H1 (cell line): ENCODE measurements around the gene MTX1. TPM values are rescaled to one million over a fixed set of nuclear protein-coding genes. Genes with fewer than 3 reads are reported as not detected.

ENCODE experiments used
- EP300 ChIP-seq, 2 experiments: IDR thresholded peaks; 1 replicate in 1 of 2; 2 replicates in 1 of 2; pipeline ENCODE4 v1.6.1; 2011 to 2012; ENCODE audit warnings: low read depth in 2 of 2, low read length in 2 of 2, mild to moderate bottlenecking in 2 of 2, borderline replicate concordance in 1 of 2, inconsistent platforms in 1 of 2, moderate library complexity in 1 of 2
- ZNF274 ChIP-seq: IDR thresholded peaks from 2 replicates; pipeline ENCODE4 v1.7.0; 2012; ENCODE audit warnings: low read length, borderline replicate concordance; ENCODE audit errors: extremely low read depth
- polyA plus RNA-seq, 7 experiments: library from polyadenylated mRNA; depleted of rRNA in 3 of 7; stranded (reverse) in 5 of 7; unstranded in 2 of 7; fragments of >200 nt in 5 of 7; fragments of 200-250 nt in 2 of 7; gene quantifications; 1 replicate in 5 of 7; 2 replicates in 1 of 7; 4 replicates in 1 of 7; pipeline versions ENCODE4 v1.2.1 to v1.2.3, GENCODE V29; 2011 to 2013; ENCODE audit warnings: missing spikeins in 2 of 7, mixed read lengths in 2 of 7
- total RNA-seq: library from RNA; stranded (reverse); fragmentation: NEBNext Ultra II Directional; extraction: Animal tissue kit (Norgen Biotek cat#: 25700); gene quantifications from 2 replicates; pipeline ENCODE4 v1.2.1, GENCODE V29; 2021

Gene MTX1
- total and polyA plus RNA-seq, 2 of the 8 experiments (the other 6 are each of a cell fraction or from before 2014, with no cell fraction given), result 47.9 to 131 TPM

GRCh38 chr1:155241841-155242264 lies 33.4 kb downstream of the MTX1 start (continued):
- TF ChIP-seq ZNF274, result no peak
- no peak for TF ChIP-seq EP300 (IDR thresholded peaks at IDR 0.05; ENCODE audit: borderline replicate concordance in 1 of 2, low read depth in 2 of 2, low read length in 2 of 2)
